T follicular helper cell (primary cell): ENCODE measurements around the gene MED27.

Source experiments
- DNase-seq: peaks from one replicate; pipeline ENCODE4 v3.0.0-alpha.2; 2020; ENCODE audit warnings: low read depth
- total RNA-seq, 2 experiments: gene quantifications; one replicate each; lab custom pipeline; 2026; lab: John Stamatoyannopoulos, UW

Gene MED27
- total RNA-seq, result 17.0 to 27.9 reads per million in 2 experiments

GRCh38 chr9:132079391-132080091 lies at the start of gene MED27:
TSS of gene MED27 (minus strand) at chr9:132079867. CDS start at chr9:132079844, 23 bp downstream.
- DNase-seq, result peak; percentile 91

GRCh38 chr9:132127888-132128534 lies 48.3 kb upstream of the MED27 start:
- DNase-seq, result no peak

GRCh38 chr9:132126680-132127236 lies 47.1 kb upstream of the MED27 start:
- DNase-seq, result no peak

GRCh38 chr9:132125944-132126679 lies 46.4 kb upstream of the MED27 start:
- no peak for DNase-seq

GRCh38 chr9:132125361-132125760 lies 45.7 kb upstream of the MED27 start:
- DNase-seq, result no peak

- DNase-seq, result no peak
These were observed 45.1 kb upstream of the MED27 start for GRCh38 chr9:132124800-132125199.

GRCh38 chr9:132121021-132121420 lies 41.4 kb upstream of the MED27 start:
- no peak for DNase-seq

- no peak for DNase-seq
These were observed 38.0 kb upstream of the MED27 start for GRCh38 chr9:132117694-132118093.

- no peak for DNase-seq
These were observed 36.9 kb upstream of the MED27 start for GRCh38 chr9:132116583-132116982.

GRCh38 chr9:132114102-132114707 lies 34.5 kb upstream of the MED27 start:
- peak; percentile 10 for DNase-seq

- no peak for DNase-seq
These were observed 29.6 kb upstream of the MED27 start for GRCh38 chr9:132109291-132109690.

GRCh38 chr9:132108728-132109127 lies 29.1 kb upstream of the MED27 start:
- no peak for DNase-seq

- no peak for DNase-seq
These were observed 20.2 kb upstream of the MED27 start for GRCh38 chr9:132099741-132100407.

GRCh38 chr9:132099167-132099566 lies 19.5 kb upstream of the MED27 start:
- DNase-seq, result no peak

GRCh38 chr9:132094314-132094791 lies 14.7 kb upstream of the MED27 start:
- DNase-seq, result no peak

GRCh38 chr9:132090771-132091170 lies 11.1 kb upstream of the MED27 start:
- DNase-seq, result no peak

GRCh38 chr9:132087438-132088030 lies 7.9 kb upstream of the MED27 start:
- no peak for DNase-seq

- no peak for DNase-seq
These were observed 2.5 kb upstream of the MED27 start for GRCh38 chr9:132082188-132082587.

- no peak for DNase-seq
These were observed 839 bp downstream of the MED27 start for GRCh38 chr9:132078699-132079356.
